ENCODE data around the gene GEMIN2. TPM values are rescaled to one million over a fixed set of nuclear protein-coding genes. Genes with fewer than 3 reads are reported as not detected.

The GEMIN2 gene
- total RNA-seq, 1 experiment from 2014 or later = 31.4 TPM

DNA sequence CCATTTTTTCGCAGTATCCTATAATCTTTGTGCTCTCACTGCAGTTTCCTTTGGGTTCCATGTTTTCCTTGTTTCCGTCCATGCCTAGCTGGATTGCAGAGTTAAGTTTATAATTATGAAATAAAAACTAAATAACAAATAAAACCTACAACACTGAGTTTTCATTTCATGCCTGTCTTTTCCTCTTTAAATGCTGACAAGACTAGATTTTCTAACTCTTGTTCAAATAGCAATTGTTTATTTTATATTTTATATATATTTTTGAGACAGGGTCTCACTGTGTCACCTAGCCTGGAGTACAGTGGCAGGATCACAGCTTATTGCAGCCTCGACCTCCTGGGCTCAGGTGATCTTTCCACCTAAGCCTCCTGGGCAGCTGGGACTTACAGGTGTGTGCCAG, 5.3 kb upstream of the GEMIN2 start:
- ChIA-PET POLR2A (no interaction called here), CTCF (interaction anchor here (0.5 kb wide), 1 partner anchor 273 kb away, joined by 3 read pairs; no protein-coding TSS in a partner anchor)
- Mint-ChIP-seq H3K4me1 (ENCODE audit: low read depth, unreplicated experiment) (no peaks in the 10 kb centered on the region), H3K27me3 (ENCODE audit: insufficient read depth, unreplicated experiment) (no peaks in the 10 kb centered on the region), H3K4me3 (ENCODE audit: unreplicated experiment) (no peak overlapping the region), H3K36me3 (ENCODE audit: insufficient read depth, unreplicated experiment) (no peaks in the 10 kb centered on the region), H3K27ac (ENCODE audit: unreplicated experiment) (no peak overlapping the region), H3K9me3 (ENCODE audit: unreplicated experiment) (no peaks in the 10 kb centered on the region)
- no peaks in the 10 kb centered on the region for H3K36me3 ChIP-seq (ENCODE audit: control insufficient read depth, insufficient read depth, low read length)
- H3K4me3 ChIP-seq (ENCODE audit: low read depth, low read length) = no peak overlapping the region
- no peaks in the 10 kb centered on the region for H3K27me3 ChIP-seq (replicated peaks; ENCODE audit: control insufficient read depth, insufficient read depth, low read length)
- no peaks in the 10 kb centered on the region for H3K9me3 ChIP-seq
- intact Hi-C loops (cut with micrococcal nuclease; ENCODE audit: unreplicated experiment) = no loop called here
- DNase-seq = no peak
- TF ChIP-seq, protein P1, sequence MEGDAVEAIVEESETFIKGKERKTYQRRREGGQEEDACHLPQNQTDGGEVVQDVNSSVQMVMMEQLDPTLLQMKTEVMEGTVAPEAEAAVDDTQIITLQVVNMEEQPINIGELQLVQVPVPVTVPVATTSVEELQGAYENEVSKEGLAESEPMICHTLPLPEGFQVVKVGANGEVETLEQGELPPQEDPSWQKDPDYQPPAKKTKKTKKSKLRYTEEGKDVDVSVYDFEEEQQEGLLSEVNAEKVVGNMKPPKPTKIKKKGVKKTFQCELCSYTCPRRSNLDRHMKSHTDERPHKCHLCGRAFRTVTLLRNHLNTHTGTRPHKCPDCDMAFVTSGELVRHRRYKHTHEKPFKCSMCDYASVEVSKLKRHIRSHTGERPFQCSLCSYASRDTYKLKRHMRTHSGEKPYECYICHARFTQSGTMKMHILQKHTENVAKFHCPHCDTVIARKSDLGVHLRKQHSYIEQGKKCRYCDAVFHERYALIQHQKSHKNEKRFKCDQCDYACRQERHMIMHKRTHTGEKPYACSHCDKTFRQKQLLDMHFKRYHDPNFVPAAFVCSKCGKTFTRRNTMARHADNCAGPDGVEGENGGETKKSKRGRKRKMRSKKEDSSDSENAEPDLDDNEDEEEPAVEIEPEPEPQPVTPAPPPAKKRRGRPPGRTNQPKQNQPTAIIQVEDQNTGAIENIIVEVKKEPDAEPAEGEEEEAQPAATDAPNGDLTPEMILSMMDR (IDR thresholded peaks at IDR 0.05; ENCODE audit: insufficient read depth in 1 of 2, low read depth in 1 of 2, low read length in 1 of 2, severe bottlenecking in 1 of 2, unreplicated experiment in 1 of 2) = no peak
- H3K4me1 ChIP-seq = no peaks in the 10 kb centered on the region
- no TSS peak for BruUV-seq (replicated peaks)

DNA sequence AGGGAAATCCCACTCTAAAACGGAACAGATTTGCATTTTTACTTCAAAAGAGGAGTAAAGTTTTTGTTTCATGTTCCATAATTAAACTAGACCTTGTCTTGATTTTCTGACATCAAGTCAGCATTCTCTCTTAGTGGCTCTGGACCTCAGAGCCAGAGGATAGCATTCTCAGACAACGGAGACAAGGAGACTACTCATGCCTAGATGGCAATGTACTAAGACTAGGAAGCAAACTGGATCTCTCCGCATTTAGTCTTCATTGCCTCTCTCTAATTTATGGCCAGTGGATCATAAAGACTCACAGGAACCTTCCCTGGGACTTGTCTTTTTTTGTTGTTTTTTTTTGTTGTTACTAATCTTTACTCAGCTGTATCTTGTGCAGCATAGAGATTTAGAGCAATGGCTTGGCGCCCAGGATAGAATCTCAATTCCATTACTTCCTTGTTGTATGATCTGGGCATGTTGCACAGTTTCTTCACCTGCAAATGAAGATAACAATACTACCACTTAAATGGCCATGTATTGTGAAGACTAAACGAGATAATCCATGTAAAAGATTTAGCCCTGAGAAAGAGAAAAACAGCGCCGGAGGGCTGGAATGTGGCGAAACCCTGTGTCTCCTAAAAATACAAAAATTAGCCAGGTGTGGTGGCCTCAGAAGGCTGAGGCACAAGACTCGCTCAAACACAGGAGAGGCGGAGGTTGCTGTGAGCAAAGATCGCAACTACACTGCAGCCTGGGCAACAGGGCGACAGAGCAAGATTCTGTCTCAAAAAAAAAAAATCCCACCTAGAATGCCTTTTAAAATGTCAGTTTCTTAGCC, 4.0 kb upstream of the GEMIN2 start:
- intact Hi-C loops (cut with micrococcal nuclease; ENCODE audit: unreplicated experiment) = no loop called here
- Histone ChIP-seq H3K36me3 (ENCODE audit: control insufficient read depth, insufficient read depth, low read length) (no peaks in the 10 kb centered on the region), H3K4me3 (ENCODE audit: low read depth, low read length) (no peak overlapping the region), H3K9me3 (no peaks in the 10 kb centered on the region), H3K4me1 (no peaks in the 10 kb centered on the region), H3K27me3 (replicated peaks; ENCODE audit: control insufficient read depth, insufficient read depth, low read length) (no peaks in the 10 kb centered on the region)
- TF ChIP-seq, protein P1 (IDR thresholded peaks at IDR 0.05; ENCODE audit: insufficient read depth in 1 of 2, low read depth in 1 of 2, low read length in 1 of 2, severe bottlenecking in 1 of 2, unreplicated experiment in 1 of 2) = no peak
- POLR2A ChIA-PET = no interaction called here
- H3K4me3 Mint-ChIP-seq (ENCODE audit: unreplicated experiment) = no peak overlapping the region
- no peak overlapping the region for H3K27ac Mint-ChIP-seq (ENCODE audit: unreplicated experiment)
- no peaks in the 10 kb centered on the region for H3K27me3 Mint-ChIP-seq (ENCODE audit: insufficient read depth, unreplicated experiment)
- BruUV-seq (replicated peaks) = no TSS peak
- no peaks in the 10 kb centered on the region for H3K9me3 Mint-ChIP-seq (ENCODE audit: unreplicated experiment)
- no peak for DNase-seq
- H3K36me3 Mint-ChIP-seq (ENCODE audit: insufficient read depth, unreplicated experiment) = no peaks in the 10 kb centered on the region
- CTCF ChIA-PET = no interaction called here
- peaks cover 6% of the 10 kb centered on the region for H3K4me1 Mint-ChIP-seq (ENCODE audit: low read depth, unreplicated experiment)

DNA sequence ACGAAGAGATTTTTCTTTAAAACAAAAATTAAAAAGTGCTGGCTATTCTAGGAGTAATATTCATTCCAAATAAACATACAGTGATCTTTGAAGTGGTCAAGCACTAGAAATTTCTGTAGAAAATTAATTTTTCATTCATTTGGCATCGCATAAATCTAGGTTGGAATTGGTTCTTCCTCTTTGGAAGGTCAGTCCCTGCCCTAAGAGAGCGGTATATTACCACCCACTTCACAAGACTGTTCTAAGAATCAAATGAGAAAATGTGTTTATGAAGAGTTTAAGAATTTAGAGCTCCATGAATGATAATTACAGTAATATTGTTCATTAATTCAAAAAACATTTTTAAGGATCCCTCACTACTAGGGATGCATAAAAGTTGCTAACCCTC, 444 bp upstream of the GEMIN2 start:
- DNase-seq = no peak
- Mint-ChIP-seq H3K36me3 (ENCODE audit: insufficient read depth, unreplicated experiment) (peaks cover under 1% of the 10 kb centered on the region), H3K4me3 (ENCODE audit: unreplicated experiment) (peak overlapping the region; percentile 94), H3K4me1 (ENCODE audit: low read depth, unreplicated experiment) (peaks cover 7% of the 10 kb centered on the region), H3K9me3 (ENCODE audit: unreplicated experiment) (no peaks in the 10 kb centered on the region), H3K27me3 (ENCODE audit: insufficient read depth, unreplicated experiment) (no peaks in the 10 kb centered on the region), H3K27ac (ENCODE audit: unreplicated experiment) (peak overlapping the region; percentile 79)
- no peaks in the 10 kb centered on the region for H3K4me1 ChIP-seq
- TF ChIP-seq, protein P1 (IDR thresholded peaks at IDR 0.05; ENCODE audit: insufficient read depth in 1 of 2, low read depth in 1 of 2, low read length in 1 of 2, severe bottlenecking in 1 of 2, unreplicated experiment in 1 of 2) = no peak
- H3K36me3 ChIP-seq (ENCODE audit: control insufficient read depth, insufficient read depth, low read length) = no peaks in the 10 kb centered on the region
- no peaks in the 10 kb centered on the region for H3K27me3 ChIP-seq (replicated peaks; ENCODE audit: control insufficient read depth, insufficient read depth, low read length)
- H3K4me3 ChIP-seq (ENCODE audit: low read depth, low read length) = peak overlapping the region; percentile 54
- intact Hi-C loops (cut with micrococcal nuclease; ENCODE audit: unreplicated experiment) = loop anchor here (1.0 to 2.0 kb wide), 2 partner anchors 10 to 61 kb away; partner anchors contain the start of genes PNN and SEC23A
- TSS peak; percentile 66 for BruUV-seq (replicated peaks)
- ChIA-PET POLR2A (interaction anchor here (0.6 to 2.0 kb wide), 3 partner anchors 11 to 88 kb away, joined by 3 to 23 read pairs (median 9); partner anchors contain the start of genes SEC23A and TRAPPC6B), CTCF (interaction anchor here (0.5 kb wide), 1 partner anchor 57 kb away, joined by 4 read pairs; the partner anchor contains the start of gene TRAPPC6B)
- H3K9me3 ChIP-seq = no peaks in the 10 kb centered on the region

All from Caco-2 (cell line).